H1 (cell line): ENCODE data around the gene TNFSF4. TPM values are rescaled to one million over a fixed set of nuclear protein-coding genes. Genes with fewer than 3 reads are reported as not detected.

Experiments
- CBX8 ChIP-seq: fragments of 300-800, 300-1000 bp; sonication (generic); IDR thresholded peaks from 2 replicates; pipeline ENCODE4 v1.7.1; 2016; ENCODE audit warnings: low read depth, low read length, borderline replicate concordance
- CHD7 ChIP-seq: fragments of 300-600 bp; sonication (generic); IDR thresholded peaks from 2 replicates; pipeline ENCODE4 v1.7.1; 2012; ENCODE audit warnings: low read length, moderate library complexity, mild to moderate bottlenecking, inconsistent platforms; ENCODE audit not compliant: insufficient replicate concordance
- TAF7 ChIP-seq: optimal IDR thresholded peaks from 2 replicates; pipeline ENCODE3; 2011; ENCODE audit warnings: low read depth, mild to moderate bottlenecking, inconsistent platforms, low read length, moderate library complexity, borderline replicate concordance
- TBP ChIP-seq: IDR thresholded peaks from 2 replicates; pipeline ENCODE4 v1.6.1; 2011; ENCODE audit warnings: low read depth, low read length, improper control_type of control experiment
- polyA plus RNA-seq, 7 experiments: library from polyadenylated mRNA; depleted of rRNA in 3 of 7; stranded (reverse) in 5 of 7; unstranded in 2 of 7; fragments of >200 nt in 5 of 7; fragments of 200-250 nt in 2 of 7; gene quantifications; 1 replicate in 5 of 7; 2 replicates in 1 of 7; 4 replicates in 1 of 7; pipeline versions ENCODE4 v1.2.1 to v1.2.3, GENCODE V29; 2011 to 2013; ENCODE audit warnings: missing spikeins in 2 of 7, mixed read lengths in 2 of 7
- total RNA-seq: library from RNA; stranded (reverse); fragmentation: NEBNext Ultra II Directional; extraction: Animal tissue kit (Norgen Biotek cat#: 25700); gene quantifications from 2 replicates; pipeline ENCODE4 v1.2.1, GENCODE V29; 2021

The TNFSF4 gene
- total and polyA plus RNA-seq, 2 of the 8 experiments (the other 6 are each of a cell fraction or from before 2014, with no cell fraction given): 0.54 to 0.63 TPM

GRCh38 chr1:173224949-173225348 is 17.8 kb upstream of the TNFSF4 start (continued):
- TF ChIP-seq CHD7: no peak
- TF ChIP-seq TBP: no peak
- no peak for TF ChIP-seq CBX8
- TF ChIP-seq TAF7: no peak
